GM12892 (cell line): ENCODE results near the gene SNX3.

Source experiments
- POLR2A ChIP-seq: IDR thresholded peaks from 2 replicates; pipeline ENCODE4 v1.6.1; 2011; ENCODE audit warnings: low read depth, low read length, control low read depth
- TAF1 ChIP-seq: IDR thresholded peaks from 2 replicates; pipeline ENCODE4 v1.6.1; 2011; ENCODE audit warnings: low read depth, mild to moderate bottlenecking, control low read depth, low read length, borderline replicate concordance

- TF ChIP-seq POLR2A (no peak), TAF1 (no peak)
Observed at GRCh38 chr6:108200186-108200585, 60.7 kb downstream of the SNX3 start.
